ENCODE data around the gene PAPPA2.

The PAPPA2 gene

DNA sequence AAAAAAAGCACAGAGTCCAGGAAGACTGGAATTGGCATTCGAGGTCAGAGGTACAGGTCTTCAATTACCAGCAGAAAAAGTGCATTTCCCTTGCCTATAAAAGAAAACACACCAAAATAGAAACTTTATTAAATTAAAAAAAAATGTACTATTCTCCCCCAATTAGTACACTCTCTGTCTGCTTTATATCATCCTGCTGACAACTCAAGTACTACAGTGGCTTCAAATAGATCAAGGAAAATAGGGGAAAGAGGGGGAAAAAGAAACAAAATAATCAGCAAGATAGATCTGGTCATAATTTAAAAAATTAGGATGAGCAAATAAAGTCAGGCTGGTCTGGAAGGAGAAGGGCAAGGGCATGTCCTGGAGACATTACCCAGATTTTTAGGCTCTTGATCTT lies 315.1 kb downstream of the PAPPA2 start:
- no peak for TF ChIP-seq CTCF (IDR thresholded peaks at IDR 0.05; ENCODE audit: insufficient read depth, low read depth, low read length, missing control alignments)
- no peak for DNase-seq (ENCODE audit: low read depth)
- no peak overlapping the region for H3K4me3 ChIP-seq (ENCODE audit: low read length)

GRCh38 chr1:176779992-176780328 lies 317.0 kb downstream of the PAPPA2 start:
- TF ChIP-seq CTCF (IDR thresholded peaks at IDR 0.05; ENCODE audit: insufficient read depth, low read depth, low read length, missing control alignments), result no peak
- DNase-seq (ENCODE audit: low read depth), result peak; percentile 6

GRCh38 chr1:176783309-176783708 lies 320.3 kb downstream of the PAPPA2 start:
- H3K4me3 ChIP-seq (ENCODE audit: low read length), result no peak overlapping the region
- TF ChIP-seq CTCF (IDR thresholded peaks at IDR 0.05; ENCODE audit: insufficient read depth, low read depth, low read length, missing control alignments), result no peak
- DNase-seq (ENCODE audit: low read depth), result no peak

More at GRCh38 chr1:176779992-176780328, 317.0 kb downstream of the PAPPA2 start:
- H3K4me3 ChIP-seq (ENCODE audit: low read length), result no peak overlapping the region

- H3K4me3 ChIP-seq (ENCODE audit: low read length), result no peak overlapping the region
- DNase-seq (ENCODE audit: low read depth), result no peak
- TF ChIP-seq CTCF (IDR thresholded peaks at IDR 0.05; ENCODE audit: insufficient read depth, low read depth, low read length, missing control alignments), result no peak
These were observed 322.1 kb downstream of the PAPPA2 start for GRCh38 chr1:176785056-176785455.

DNA sequence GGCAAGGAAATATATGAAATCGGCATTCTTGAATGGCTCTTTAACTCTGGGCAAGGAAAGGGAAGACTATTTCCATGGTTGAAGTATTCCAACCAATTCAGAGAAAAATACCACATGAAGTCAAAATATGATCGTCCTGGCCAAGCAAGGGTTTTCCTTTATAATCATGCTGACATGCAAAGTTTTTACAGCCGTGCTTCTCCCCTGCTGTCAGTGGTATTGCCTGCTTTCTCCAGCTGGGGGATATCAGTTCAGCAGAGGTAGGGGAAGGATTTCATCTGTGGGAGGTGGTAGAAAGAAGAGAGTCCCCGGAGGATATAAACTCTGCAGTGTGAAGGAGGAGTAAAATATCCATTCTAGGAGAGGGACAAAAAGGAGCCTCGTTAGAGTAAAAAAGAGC lies 322.8 kb downstream of the PAPPA2 start:
- H3K4me3 ChIP-seq (ENCODE audit: low read length), result no peak overlapping the region
- TF ChIP-seq CTCF (IDR thresholded peaks at IDR 0.05; ENCODE audit: insufficient read depth, low read depth, low read length, missing control alignments), result no peak
- DNase-seq (ENCODE audit: low read depth), result no peak

DNA sequence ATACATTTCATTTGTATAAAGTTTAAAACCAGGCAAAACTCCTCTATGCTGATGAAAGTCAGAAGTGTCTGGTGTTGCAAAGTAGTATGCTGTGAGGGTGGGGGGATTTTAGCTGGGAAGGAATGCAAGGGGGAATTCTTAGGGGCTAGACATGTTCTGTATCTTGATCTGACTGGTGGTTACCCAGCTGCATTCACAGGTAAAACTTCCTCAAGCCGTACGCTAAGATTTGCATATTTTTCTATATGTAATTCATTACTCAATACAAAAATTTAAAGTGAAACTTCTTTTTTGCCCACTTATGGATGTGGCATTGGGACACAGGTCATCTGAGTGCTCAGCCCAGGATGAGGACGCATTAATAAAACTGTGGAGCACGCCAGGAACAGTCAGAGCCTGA lies 323.3 kb downstream of the PAPPA2 start:
- TF ChIP-seq CTCF (IDR thresholded peaks at IDR 0.05; ENCODE audit: insufficient read depth, low read depth, low read length, missing control alignments), result no peak
- DNase-seq (ENCODE audit: low read depth), result peak; percentile 3
- H3K4me3 ChIP-seq (ENCODE audit: low read length), result no peak overlapping the region

DNA sequence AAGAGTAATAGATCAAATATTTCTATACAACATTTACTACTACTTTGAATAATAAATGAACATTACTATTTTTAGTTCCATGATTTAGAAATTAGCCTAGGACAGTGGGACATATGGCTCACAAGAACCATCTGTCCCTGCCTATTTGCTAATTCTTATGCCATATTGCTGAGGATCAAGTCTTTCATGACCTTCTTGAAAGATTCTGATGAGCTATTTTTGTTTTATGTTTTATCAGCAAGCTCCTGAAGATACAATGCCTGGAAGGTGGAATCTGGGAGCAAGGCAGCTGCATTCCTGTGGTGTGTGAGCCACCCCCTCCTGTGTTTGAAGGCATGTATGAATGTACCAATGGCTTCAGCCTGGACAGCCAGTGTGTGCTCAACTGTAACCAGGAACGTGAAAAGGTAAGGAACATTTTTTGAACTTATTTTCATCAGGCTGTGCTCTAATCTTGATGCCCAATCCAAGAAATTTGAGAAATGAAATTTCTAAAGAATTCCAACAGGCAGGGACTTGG lies 326.7 kb downstream of the PAPPA2 start:
- no peak overlapping the region for H3K4me3 ChIP-seq (ENCODE audit: low read length)
- TF ChIP-seq CTCF (IDR thresholded peaks at IDR 0.05; ENCODE audit: insufficient read depth, low read depth, low read length, missing control alignments), result no peak
- peak; percentile 10 for DNase-seq (ENCODE audit: low read depth)

All from epithelial cell of esophagus (primary cell).